Endothelial cell of umbilical vein (primary cell): Measurements from ENCODE around the gene WDR82.

Experiments
- CTCF ChIP-seq, 2 donors: IDR thresholded peaks; 1 replicate in 1 of 2; 2 replicates in 1 of 2; pipeline ENCODE4 v1.5.1; 2011; ENCODE audit warnings: low read length in 2 of 2, mild to moderate bottlenecking in 2 of 2, moderate library complexity in 2 of 2, control low read depth in 1 of 2, inconsistent platforms in 1 of 2, low read depth in 1 of 2; ENCODE audit not compliant: insufficient read depth in 1 of 2; ENCODE audit errors: extremely low read depth in 1 of 2
- EZH2 ChIP-seq: IDR thresholded peaks from 2 replicates; pipeline ENCODE4 v1.6.1; 2012; ENCODE audit warnings: borderline replicate concordance, low read depth, mild to moderate bottlenecking, moderate library complexity, low read length, inconsistent platforms; ENCODE audit not compliant: severe bottlenecking
- MAX ChIP-seq: IDR thresholded peaks from 2 replicates; pipeline ENCODE4 v1.6.1; 2011; ENCODE audit not compliant: insufficient read depth, insufficient read length
- POLR2A ChIP-seq: IDR thresholded peaks from 2 replicates; pipeline ENCODE4 v1.6.1; 2012; ENCODE audit warnings: low read depth, mild to moderate bottlenecking, control low read depth, low read length
- POLR2AphosphoS5 ChIP-seq: IDR thresholded peaks from 2 replicates; pipeline ENCODE4 v1.6.1; 2012; ENCODE audit warnings: low read depth, mild to moderate bottlenecking, control low read depth, low read length, moderate library complexity; ENCODE audit not compliant: insufficient read depth

DNA sequence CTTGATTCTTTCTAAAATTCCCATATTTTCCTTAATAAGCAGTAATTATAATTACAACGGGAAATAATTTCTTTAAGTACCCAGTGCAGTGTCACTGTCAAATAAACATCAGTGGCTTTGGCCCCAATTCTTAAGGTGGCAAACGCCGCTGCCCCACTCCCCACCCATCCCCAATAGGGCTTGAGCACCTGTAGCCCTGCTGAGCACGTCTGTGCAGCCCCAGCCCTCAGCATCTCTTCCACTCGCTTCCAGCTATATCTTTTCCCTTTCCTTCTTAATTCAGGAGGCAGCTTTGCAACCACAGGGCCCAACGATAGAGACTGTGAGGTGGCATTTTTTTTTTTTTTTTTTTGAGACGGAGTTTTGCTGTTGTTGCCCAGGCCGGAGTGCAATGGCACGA lies 23.8 kb downstream of the WDR82 start:
- no peak for TF ChIP-seq CTCF (IDR thresholded peaks at IDR 0.05; ENCODE audit: extremely low read depth in 1 of 2, insufficient read depth in 1 of 2, low read depth in 1 of 2, low read length in 2 of 2)
- peak; percentile 25 for TF ChIP-seq POLR2A
- TF ChIP-seq EZH2: no peak
- no peak for TF ChIP-seq MAX
- TF ChIP-seq POLR2AphosphoS5: no peak
